DOHH2 (cell line): Measurements from ENCODE around the gene CRYGN.

ENCODE experiments used
- CTCF ChIP-seq: fragments of 200-600 bp; sonication (generic); IDR thresholded peaks from one replicate; pipeline ENCODE4 v1.5.1; 2014; ENCODE audit warnings: antibody characterized with exemption, mild to moderate bottlenecking, low read depth, low read length; ENCODE audit not compliant: poor library complexity, severe bottlenecking
- EZH2phosphoT487 ChIP-seq: fragments of 200-600 bp; sonication (generic); IDR thresholded peaks from 2 replicates; pipeline ENCODE4 v1.6.1; 2017; ENCODE audit warnings: borderline replicate concordance, mild to moderate bottlenecking, antibody characterized with exemption, low read length, moderate library complexity, mixed read lengths

- TF ChIP-seq CTCF (no peak), EZH2phosphoT487 (no peak)
These were observed 16.7 kb downstream of the CRYGN start for GRCh38 chr7:151423226-151423625.
